Measurements from ENCODE around the gene TSSK6. TPM values are rescaled to one million over a fixed set of nuclear protein-coding genes. Genes with fewer than 3 reads are reported as not detected.

TSSK6 gene
- polyA plus RNA-seq, 4 donors = 0.89 to 2.0 (median 0.94) TPM

GRCh38 chr19:19465436-19466070 lies 49.8 kb downstream of the TSSK6 start:
- DNase-seq (ENCODE audit: low read depth in 4 of 4, low spot score in 3 of 4) = no peak

- peak in 2 of 4 donors; percentile 67 to 72 for DNase-seq (ENCODE audit: low read depth in 4 of 4, low spot score in 3 of 4)
Measured at GRCh38 chr19:19464339-19465098, 50.8 kb downstream of the TSSK6 start.

Other genes with a start within 250 kb of the TSSK6 start
- 1 to 10 TPM; 2.3 to 4.3 (median 2.6) TPM for gene TM6SF2, start 242.2 kb downstream of the TSSK6 start, polyA plus RNA-seq (ENCODE audit: insufficient read length in 4 of 4)
- gene SUGP1, start 195.0 kb downstream of the TSSK6 start, polyA plus RNA-seq (ENCODE audit: insufficient read length in 4 of 4) = 10 to 100 TPM; 47.3 to 64.0 (median 56.4) TPM
- gene MAU2, start 194.7 kb downstream of the TSSK6 start, polyA plus RNA-seq (ENCODE audit: insufficient read length in 4 of 4) = 10 to 100 TPM; 40.8 to 51.1 (median 47.3) TPM
- 10 to 100 TPM; 45.6 to 51.0 (median 49.8) TPM for gene GATAD2A, start 109.9 kb downstream of the TSSK6 start, polyA plus RNA-seq (ENCODE audit: insufficient read length in 4 of 4)
- gene NDUFA13, start 677 bp upstream of the TSSK6 start, polyA plus RNA-seq (ENCODE audit: insufficient read length in 4 of 4) = 100 to 1,000 TPM; 229 to 357 (median 244) TPM
- gene YJEFN3, start 13.4 kb upstream of the TSSK6 start, polyA plus RNA-seq (ENCODE audit: insufficient read length in 4 of 4) = 1 to 10 TPM; 5.1 to 10.0 (median 6.2) TPM
- under 1 TPM; 0.13 to 0.36 (median 0.15) TPM for gene CILP2, start 22.7 kb upstream of the TSSK6 start, polyA plus RNA-seq (ENCODE audit: insufficient read length in 4 of 4)
- 1 to 10 TPM; 3.0 to 4.4 (median 3.8) TPM for gene PBX4, start 103.1 kb upstream of the TSSK6 start, polyA plus RNA-seq (ENCODE audit: insufficient read length in 4 of 4)
- gene LPAR2, start 112.7 kb upstream of the TSSK6 start, polyA plus RNA-seq (ENCODE audit: insufficient read length in 4 of 4) = 10 to 100 TPM; 21.1 to 32.1 (median 26.6) TPM
- 1 to 10 TPM; 5.0 to 6.0 (median 5.4) TPM for gene GMIP, start 128.1 kb upstream of the TSSK6 start, polyA plus RNA-seq (ENCODE audit: insufficient read length in 4 of 4)
- gene ATP13A1, start 148.1 kb upstream of the TSSK6 start, polyA plus RNA-seq (ENCODE audit: insufficient read length in 4 of 4) = 10 to 100 TPM; 41.0 to 59.1 (median 53.0) TPM
- 10 to 100 TPM; 16.5 to 17.5 (median 16.8) TPM for gene ZNF101, start 153.3 kb upstream of the TSSK6 start, polyA plus RNA-seq (ENCODE audit: insufficient read length in 4 of 4)
- gene ZNF14, start 217.6 kb upstream of the TSSK6 start, polyA plus RNA-seq (ENCODE audit: insufficient read length in 4 of 4) = 10 to 100 TPM; 14.5 to 17.8 (median 16.9) TPM